IPS-20b (cell line): ENCODE data around the gene ARHGAP28.
"Not testable (repeated sequence)": the region's sequence is repeated elsewhere in the genome, so short reads cannot be mapped to it uniquely, and the experiment has no call there.

ENCODE experiments used
- H3K27ac ChIP-seq: one replicate; pipeline ENCODE4 v1.5.1; 2013; ENCODE audit warnings: low read length
- H3K27me3 ChIP-seq: 2 replicates; pipeline ENCODE4 v1.6.1; 2013; ENCODE audit warnings: mild to moderate bottlenecking, low read length, inconsistent platforms; ENCODE audit not compliant: insufficient read depth
- H3K36me3 ChIP-seq: 2 replicates; pipeline ENCODE4 v1.6.1; 2013; ENCODE audit warnings: low read depth, mild to moderate bottlenecking, inconsistent platforms, low read length, moderate library complexity; ENCODE audit not compliant: insufficient read depth
- H3K4me1 ChIP-seq: 2 replicates; pipeline ENCODE4 v1.6.1; 2013; ENCODE audit warnings: mild to moderate bottlenecking, control low read depth, inconsistent platforms, low read length, moderate library complexity; ENCODE audit not compliant: insufficient read depth
- H3K4me3 ChIP-seq: 2 replicates; pipeline ENCODE4 v1.5.1; 2013; ENCODE audit warnings: mild to moderate bottlenecking, low read length, inconsistent platforms
- H3K9ac ChIP-seq: 2 replicates; pipeline ENCODE4 v1.6.1; 2013; ENCODE audit warnings: low read depth, mild to moderate bottlenecking, inconsistent platforms, low read length, moderate library complexity
- H3K9me3 ChIP-seq: 2 replicates; pipeline ENCODE4 v1.6.1; 2013; ENCODE audit warnings: mild to moderate bottlenecking, low read depth, low read length, inconsistent platforms; ENCODE audit not compliant: insufficient read depth

Gene ARHGAP28

GRCh38 chr18:6901286-6901926 lies 171.9 kb downstream of the ARHGAP28 start:
- no peak overlapping the region for H3K4me3 ChIP-seq
- no peak overlapping the region for H3K9ac ChIP-seq
- H3K27me3 ChIP-seq, result no peaks in the 10 kb centered on the region
- peaks cover 5% of the 10 kb centered on the region; the same call in 1 of the 2 replicates for H3K9me3 ChIP-seq
- no peak overlapping the region for H3K27ac ChIP-seq
- H3K36me3 ChIP-seq, result no peaks in the 10 kb centered on the region
- no peaks in the 10 kb centered on the region for H3K4me1 ChIP-seq

- Histone ChIP-seq H3K9ac (no peak overlapping the region), H3K27ac (no peak overlapping the region), H3K36me3 (no peaks in the 10 kb centered on the region)
Observed at GRCh38 chr18:6917072-6917471, 187.6 kb downstream of the ARHGAP28 start.

GRCh38 chr18:6920099-6920955 lies 190.8 kb downstream of the ARHGAP28 start:
- Histone ChIP-seq H3K27me3 (no peaks in the 10 kb centered on the region), H3K9ac (no peak overlapping the region), H3K4me1 (no peaks in the 10 kb centered on the region), H3K36me3 (no peaks in the 10 kb centered on the region), H3K4me3 (no peak overlapping the region), H3K27ac (no peak overlapping the region), H3K9me3 (no peaks in the 10 kb centered on the region)

More at GRCh38 chr18:6917072-6917471, 187.6 kb downstream of the ARHGAP28 start:
- no peaks in the 10 kb centered on the region for H3K4me1 ChIP-seq
- H3K4me3 ChIP-seq, result no peak overlapping the region
- H3K27me3 ChIP-seq, result no peaks in the 10 kb centered on the region
- H3K9me3 ChIP-seq, result no peaks in the 10 kb centered on the region

- H3K27me3 ChIP-seq, result no peaks in the 10 kb centered on the region
- no peaks in the 10 kb centered on the region for H3K4me1 ChIP-seq
- H3K4me3 ChIP-seq, result no peak overlapping the region
- no peaks in the 10 kb centered on the region for H3K9me3 ChIP-seq
- no peak overlapping the region for H3K9ac ChIP-seq
- no peaks in the 10 kb centered on the region for H3K36me3 ChIP-seq
- no peak overlapping the region for H3K27ac ChIP-seq
Observed at GRCh38 chr18:6921571-6921970, 192.1 kb downstream of the ARHGAP28 start.

GRCh38 chr18:6923220-6923619 lies 193.7 kb downstream of the ARHGAP28 start:
- no peaks in the 10 kb centered on the region for H3K9me3 ChIP-seq
- H3K27me3 ChIP-seq, result no peaks in the 10 kb centered on the region
- no peaks in the 10 kb centered on the region for H3K4me1 ChIP-seq
- no peak overlapping the region for H3K4me3 ChIP-seq
- no peak overlapping the region for H3K9ac ChIP-seq
- no peak overlapping the region for H3K27ac ChIP-seq
- no peaks in the 10 kb centered on the region for H3K36me3 ChIP-seq

GRCh38 chr18:6927153-6927552 lies 197.6 kb downstream of the ARHGAP28 start:
- no peaks in the 10 kb centered on the region for H3K4me1 ChIP-seq
- no peaks in the 10 kb centered on the region for H3K36me3 ChIP-seq
- no peaks in the 10 kb centered on the region for H3K27me3 ChIP-seq
- no peak overlapping the region for H3K4me3 ChIP-seq
- no peak overlapping the region for H3K27ac ChIP-seq
- no peak overlapping the region for H3K9ac ChIP-seq
- no peaks in the 10 kb centered on the region for H3K9me3 ChIP-seq

GRCh38 chr18:6928359-6928758 lies 198.8 kb downstream of the ARHGAP28 start:
- H3K4me3 ChIP-seq, result no peak overlapping the region
- H3K27me3 ChIP-seq, result no peaks in the 10 kb centered on the region
- no peak overlapping the region for H3K27ac ChIP-seq
- no peaks in the 10 kb centered on the region for H3K36me3 ChIP-seq
- no peak overlapping the region for H3K9ac ChIP-seq
- H3K4me1 ChIP-seq, result no peaks in the 10 kb centered on the region
- no peaks in the 10 kb centered on the region for H3K9me3 ChIP-seq

GRCh38 chr18:6929370-6930102 lies 200.0 kb downstream of the ARHGAP28 start:
- no peaks in the 10 kb centered on the region for H3K36me3 ChIP-seq
- no peak overlapping the region for H3K4me3 ChIP-seq
- no peaks in the 10 kb centered on the region for H3K27me3 ChIP-seq
- H3K9ac ChIP-seq, result no peak overlapping the region
- no peaks in the 10 kb centered on the region for H3K4me1 ChIP-seq
- H3K27ac ChIP-seq, result no peak overlapping the region
- H3K9me3 ChIP-seq, result no peaks in the 10 kb centered on the region

- no peak overlapping the region for H3K9ac ChIP-seq
- no peaks in the 10 kb centered on the region for H3K27me3 ChIP-seq
- H3K36me3 ChIP-seq, result no peaks in the 10 kb centered on the region
- H3K4me3 ChIP-seq, result no peak overlapping the region
- H3K4me1 ChIP-seq, result no peaks in the 10 kb centered on the region
- H3K27ac ChIP-seq, result no peak overlapping the region
- H3K9me3 ChIP-seq, result no peaks in the 10 kb centered on the region
Observed at GRCh38 chr18:6934859-6935258, 205.3 kb downstream of the ARHGAP28 start.

- Histone ChIP-seq H3K27ac (no peak overlapping the region), H3K9me3 (no peaks in the 10 kb centered on the region), H3K36me3 (peaks cover 26% of the 10 kb centered on the region), H3K27me3 (no peaks in the 10 kb centered on the region), H3K4me1 (no peaks in the 10 kb centered on the region), H3K9ac (no peak overlapping the region), H3K4me3 (no peak overlapping the region)
Observed at GRCh38 chr18:6938003-6938402, 208.5 kb downstream of the ARHGAP28 start.

GRCh38 chr18:6938403-6938802 lies 208.9 kb downstream of the ARHGAP28 start:
- H3K9me3 ChIP-seq, H3K27me3 ChIP-seq: not testable (repeated sequence)
- peaks cover 30% of the 10 kb centered on the region for H3K36me3 ChIP-seq

More at GRCh38 chr18:6938403-6938802, 208.9 kb downstream of the ARHGAP28 start:
- H3K27ac ChIP-seq, H3K4me3 ChIP-seq, H3K9ac ChIP-seq, H3K4me1 ChIP-seq: not testable (repeated sequence)
